ENCODE data around the gene ZSCAN2.

- TF ChIP-seq SMC3 (IDR thresholded peaks at IDR 0.05; ENCODE audit: borderline replicate concordance, low read length) (no peak), CEBPB (IDR thresholded peaks at IDR 0.05; ENCODE audit: borderline replicate concordance in 1 of 2, low read depth in 2 of 2, low read length in 2 of 2) (no peak), MTA3 (IDR thresholded peaks at IDR 0.05; ENCODE audit: borderline replicate concordance, low read length) (no peak), GABPA (IDR thresholded peaks at IDR 0.05; ENCODE audit: low read depth) (no peak)
Measured at GRCh38 chr15:84608707-84609284, 8.0 kb downstream of the ZSCAN2 start.

Data from GM12878 (cell line).